Activated B cell treated with CpG ODN at 0.5 μM for 24 hours (primary cell): ENCODE data around the gene AGMO. TPM values are rescaled to one million over a fixed set of nuclear protein-coding genes. Genes with fewer than 3 reads are reported as not detected.

Experiments used
- ATAC-seq: fragments of 200-7000 bp; cut with Tn5 transposase; one replicate; pipeline ENCODE4 v1.10.0; 2021; ENCODE audit warnings: low read depth, mild to moderate bottlenecking, moderate library complexity
- CTCF ChIA-PET: fragments of 350-600 bp; sonication (Branson Sonifier 250); formaldehyde crosslinking; loops from one replicate; lab custom pipeline; 2021; ENCODE audit warnings: antibody characterized with exemption; lab: Charles Lee
- POLR2A ChIA-PET: fragments of 350-600 bp; sonication (Branson Sonifier 250); formaldehyde crosslinking; loops from one replicate; lab custom pipeline; 2021; ENCODE audit warnings: antibody characterized with exemption; lab: Charles Lee
- DNase-seq: peaks from one replicate; pipeline ENCODE4 v3.0.0; 2022
- H3K27ac Mint-ChIP-seq: one replicate; pipeline ENCODE4 v1.8.0; 2020; ENCODE audit warnings: mixed read lengths
- H3K27me3 Mint-ChIP-seq: one replicate; pipeline ENCODE4 v1.8.0; 2021; ENCODE audit warnings: mixed read lengths
- H3K36me3 Mint-ChIP-seq: one replicate; pipeline ENCODE4 v1.8.0; 2021; ENCODE audit warnings: low read depth, mixed read lengths
- H3K4me1 Mint-ChIP-seq: one replicate; pipeline ENCODE4 v1.8.0; 2021; ENCODE audit warnings: mixed read lengths
- H3K4me3 Mint-ChIP-seq: one replicate; pipeline ENCODE4 v1.8.0; 2020; ENCODE audit warnings: mild to moderate bottlenecking, mixed read lengths
- H3K9me3 Mint-ChIP-seq: one replicate; pipeline ENCODE4 v1.8.0; 2020; ENCODE audit warnings: mixed read lengths
- CTCF ChIP-seq: fragments of 200-600 bp; IDR thresholded peaks from one replicate; pipeline ENCODE4 v1.8.0; 2022; ENCODE audit warnings: antibody characterized with exemption, mild to moderate bottlenecking
- intact Hi-C: fragments of 100-400 bp; cut with micrococcal nuclease; formaldehyde crosslinking; loops from one replicate; pipeline ENCODE4 v1.15.1; 2024
- total RNA-seq: library from RNA; stranded (reverse); gene quantifications from 2 replicates; pipeline ENCODE4 v1.2.3, GENCODE V29; 2022

The AGMO gene
- total RNA-seq, 1 donor from 2014 or later = not detected

DNA sequence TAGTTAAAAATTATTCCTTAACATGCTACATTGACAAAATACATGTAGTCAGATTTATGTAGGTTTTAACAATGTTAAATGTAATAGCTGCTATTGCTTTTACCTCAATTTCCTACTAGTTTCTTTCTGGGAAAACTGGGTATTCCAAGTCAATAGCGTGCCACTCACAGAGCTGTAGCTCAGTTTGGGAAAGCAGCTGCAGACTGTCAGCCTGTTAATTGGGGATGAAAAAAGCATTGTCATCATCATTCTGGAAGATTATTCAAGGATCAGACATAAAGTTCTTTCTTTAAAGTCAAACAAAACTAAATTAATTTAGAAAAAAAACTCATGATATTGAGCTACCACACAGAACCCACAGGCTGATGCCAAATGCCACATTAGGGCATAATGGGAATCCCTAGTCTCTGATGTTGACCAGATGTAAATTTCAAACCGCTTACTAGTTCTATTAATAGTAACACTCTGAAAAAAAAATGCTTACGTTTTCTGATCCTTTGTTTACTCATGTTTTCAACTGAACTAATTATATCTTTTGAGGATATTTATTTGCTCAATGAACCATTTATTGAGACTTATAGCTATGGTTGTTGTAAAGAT lies 19.6 kb upstream of the AGMO start:
- no peak for TF ChIP-seq CTCF
- Mint-ChIP-seq H3K36me3 (no peaks in the 10 kb centered on the region), H3K9me3 (peaks cover 11% of the 10 kb centered on the region), H3K27me3 (no peaks in the 10 kb centered on the region), H3K4me3 (no peak overlapping the region), H3K27ac (no peak overlapping the region), H3K4me1 (no peaks in the 10 kb centered on the region)
- DNase-seq = no peak
- ATAC-seq = no peak
- intact Hi-C loops = no loop called here
- POLR2A ChIA-PET = no interaction called here
- CTCF ChIA-PET = no interaction called here

- Mint-ChIP-seq H3K27ac (no peak overlapping the region), H3K4me1 (no peaks in the 10 kb centered on the region), H3K36me3 (no peaks in the 10 kb centered on the region), H3K9me3 (peaks cover 11% of the 10 kb centered on the region), H3K4me3 (no peak overlapping the region), H3K27me3 (no peaks in the 10 kb centered on the region)
- CTCF ChIA-PET = no interaction called here
- intact Hi-C loops = no loop called here
- POLR2A ChIA-PET = no interaction called here
- no peak for TF ChIP-seq CTCF
- ATAC-seq (no peak), DNase-seq (no peak)
Measured at GRCh38 chr7:15580604-15581351, 19.0 kb upstream of the AGMO start.

GRCh38 chr7:15577600-15577999 lies 15.8 kb upstream of the AGMO start:
- ChIA-PET POLR2A (no interaction called here), CTCF (no interaction called here)
- ATAC-seq (no peak), DNase-seq (no peak)
- H3K4me3 Mint-ChIP-seq = no peak overlapping the region
- H3K27me3 Mint-ChIP-seq = no peaks in the 10 kb centered on the region
- TF ChIP-seq CTCF = no peak
- H3K27ac Mint-ChIP-seq = no peak overlapping the region
- H3K9me3 Mint-ChIP-seq = peaks cover 11% of the 10 kb centered on the region
- H3K36me3 Mint-ChIP-seq = no peaks in the 10 kb centered on the region
- intact Hi-C loops = no loop called here
- no peaks in the 10 kb centered on the region for H3K4me1 Mint-ChIP-seq

- ChIA-PET CTCF (no interaction called here), POLR2A (no interaction called here)
- intact Hi-C loops = no loop called here
- DNase-seq = no peak
- no peak overlapping the region for H3K4me3 Mint-ChIP-seq
- H3K27me3 Mint-ChIP-seq = no peaks in the 10 kb centered on the region
- no peak for ATAC-seq
- no peak for TF ChIP-seq CTCF
- no peaks in the 10 kb centered on the region for H3K4me1 Mint-ChIP-seq
- no peaks in the 10 kb centered on the region for H3K36me3 Mint-ChIP-seq
- no peak overlapping the region for H3K27ac Mint-ChIP-seq
- H3K9me3 Mint-ChIP-seq = peaks cover 8% of the 10 kb centered on the region
Measured at GRCh38 chr7:15571301-15571878, 9.6 kb upstream of the AGMO start.

DNA sequence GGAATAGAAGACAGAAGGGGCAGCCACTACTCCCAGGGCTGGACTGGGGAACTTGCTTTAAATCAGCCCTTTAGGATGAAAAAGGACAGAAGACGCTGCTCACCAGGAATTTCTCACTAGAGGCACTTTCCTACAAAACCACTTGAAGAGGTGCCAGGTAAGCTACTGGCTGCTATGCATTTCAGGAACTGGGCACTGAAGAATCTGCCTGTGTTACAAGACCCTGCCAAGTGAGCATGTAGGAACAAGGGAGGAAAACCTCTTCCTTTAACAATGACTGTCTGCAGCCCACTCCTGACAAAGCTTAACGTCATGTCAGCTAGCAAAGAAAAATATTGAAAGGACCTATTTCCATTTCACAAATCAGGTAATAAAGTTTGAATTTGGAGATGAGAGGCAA lies 5.8 kb upstream of the AGMO start:
- CTCF ChIA-PET = no interaction called here
- POLR2A ChIA-PET = no interaction called here
- ATAC-seq (no peak), DNase-seq (no peak)
- no peak for TF ChIP-seq CTCF
- Mint-ChIP-seq H3K4me3 (no peak overlapping the region), H3K36me3 (no peaks in the 10 kb centered on the region), H3K27ac (no peak overlapping the region), H3K27me3 (no peaks in the 10 kb centered on the region), H3K9me3 (peaks cover 3% of the 10 kb centered on the region), H3K4me1 (no peaks in the 10 kb centered on the region)
- intact Hi-C loops = loop anchor here (10.0 kb wide), 2 partner anchors 53 to 57 kb away; no protein-coding TSS in a partner anchor
